ENCODE results near the gene PTPA.

GRCh38 chr9:129108083-129108804, 3.0 kb upstream of the PTPA start:
- TF ChIP-seq CTCF (IDR thresholded peaks at IDR 0.05; ENCODE audit: insufficient read depth, low read length, poor library complexity, severe bottlenecking) (no peak), EZH2phosphoT487 (conservative IDR thresholded peaks at IDR 0.05; ENCODE audit: low read length) (no peak)

All from SU-DHL-6 (cell line).